GM23338 (cell line): ENCODE data around the gene DUOX1. TPM values are rescaled to one million over a fixed set of nuclear protein-coding genes. Genes with fewer than 3 reads are reported as not detected.
"Not testable (repeated sequence)": the region's sequence is repeated elsewhere in the genome, so short reads cannot be mapped to it uniquely, and the experiment has no call there.

Source experiments
- ATAC-seq: fragments of 200-7000 bp; cut with Tn5 transposase; 3 replicates; pipeline ENCODE4 v1.9.1; 2020
- DNase-seq: peaks from one replicate; pipeline ENCODE4 v3.0.0-alpha.2; 2015; ENCODE audit warnings: low spot score
- H2AFZ ChIP-seq: fragments of 200-600 bp; sonication (generic); 2 replicates; pipeline ENCODE4 v1.8.0; 2016; ENCODE audit warnings: antibody characterized with exemption, mild to moderate bottlenecking, moderate library complexity
- H3F3A ChIP-seq: fragments of 200-600 bp; sonication (generic); replicated peaks from 2 replicates; pipeline ENCODE4 v1.8.0; 2017; ENCODE audit warnings: antibody characterized with exemption, mixed run types, low read depth
- H3K27ac ChIP-seq: fragments of 200-600 bp; sonication (generic); 2 replicates; pipeline ENCODE4 v1.6.1; 2016; ENCODE audit warnings: low read depth
- H3K27me3 ChIP-seq: fragments of 200-600 bp; sonication (generic); 2 replicates; pipeline ENCODE4 v1.8.0; 2016; ENCODE audit warnings: mild to moderate bottlenecking, mixed run types, moderate library complexity; ENCODE audit not compliant: insufficient read depth
- H3K36me3 ChIP-seq: fragments of 200-600 bp; sonication (generic); 2 replicates; pipeline ENCODE4 v1.8.0; 2016; ENCODE audit warnings: mild to moderate bottlenecking; ENCODE audit not compliant: insufficient read depth
- H3K4me1 ChIP-seq: fragments of 200-600 bp; sonication (generic); 2 replicates; pipeline ENCODE4 v1.8.0; 2016; ENCODE audit warnings: mild to moderate bottlenecking, moderate library complexity; ENCODE audit not compliant: insufficient read depth
- H3K4me2 ChIP-seq: fragments of 200-600 bp; sonication (generic); 2 replicates; pipeline ENCODE4 v1.7.1; 2017; ENCODE audit warnings: mixed run types
- H3K4me3 ChIP-seq: fragments of 200-600 bp; sonication (generic); 2 replicates; pipeline ENCODE4 v1.6.1; 2016; ENCODE audit warnings: mixed run types
- H3K79me2 ChIP-seq: fragments of 200-600 bp; sonication (generic); replicated peaks from 2 replicates; pipeline ENCODE4 v1.8.0; 2017; ENCODE audit warnings: mild to moderate bottlenecking; ENCODE audit not compliant: insufficient read depth
- H3K9me2 ChIP-seq: fragments of 200-600 bp; sonication (generic); 2 replicates; pipeline ENCODE4 v1.8.0; 2017; ENCODE audit not compliant: insufficient read depth
- H4K20me1 ChIP-seq: fragments of 200-600 bp; sonication (generic); replicated peaks from 2 replicates; pipeline ENCODE4 v1.8.0; 2017; ENCODE audit warnings: mild to moderate bottlenecking; ENCODE audit not compliant: insufficient read depth
- H3K27ac Mint-ChIP-seq: 2 replicates; pipeline ENCODE4 v1.8.0; 2020; ENCODE audit warnings: inconsistent platforms, mild to moderate bottlenecking, moderate library complexity, mixed read lengths
- H3K27me3 Mint-ChIP-seq: 3 replicates; pipeline ENCODE4 v1.8.0; 2022; ENCODE audit warnings: low read depth, mild to moderate bottlenecking, moderate library complexity, mixed read lengths, inconsistent platforms; ENCODE audit not compliant: insufficient read depth, poor library complexity
- H3K36me3 Mint-ChIP-seq: 3 replicates; pipeline ENCODE4 v1.8.0; 2021; ENCODE audit warnings: low read depth, mild to moderate bottlenecking, inconsistent platforms, moderate library complexity, mixed read lengths
- H3K4me1 Mint-ChIP-seq: 3 replicates; pipeline ENCODE4 v1.8.0; 2020; ENCODE audit warnings: mild to moderate bottlenecking, inconsistent platforms, mixed read lengths
- H3K4me3 Mint-ChIP-seq: 3 replicates; pipeline ENCODE4 v1.8.0; 2021; ENCODE audit warnings: moderate library complexity, mild to moderate bottlenecking, inconsistent platforms, mixed read lengths
- H3K9me3 Mint-ChIP-seq: 3 replicates; pipeline ENCODE4 v1.8.0; 2020; ENCODE audit warnings: moderate library complexity, mild to moderate bottlenecking, inconsistent platforms, mixed read lengths
- EZH2 ChIP-seq: fragments of 200-600 bp; sonication (generic); IDR thresholded peaks from one replicate; pipeline ENCODE4 v1.8.0; 2017; ENCODE audit warnings: antibody characterized with exemption, mild to moderate bottlenecking, low read depth; ENCODE audit not compliant: unreplicated experiment
- polyA plus RNA-seq: library from polyadenylated mRNA; unstranded; fragments of >200 nt; fragmentation: Nextera tagmentation; extraction: Ambion mirVana; gene quantifications from 2 replicates; pipeline ENCODE4 v1.2.1, GENCODE V29; 2016
- total RNA-seq: library from RNA; depleted of rRNA; stranded (reverse); fragments of >200 nt; shearing (Covaris generic); gene quantifications from 2 replicates; pipeline ENCODE4 v1.2.3, GENCODE V29; 2014
- TF ChIP-seq, protein P1 (sequence below): fragments of 250-450 bp; sonication (Bioruptor Pico); IDR thresholded peaks from 2 replicates; pipeline ENCODE4 v1.5.0; 2020; ENCODE audit warnings: mild to moderate bottlenecking, moderate library complexity
- TF ChIP-seq, protein P2 (sequence below), 2 experiments: fragments of 200-600 bp in 1 of 2; sonication (generic) in 1 of 2; conservative IDR thresholded peaks; 2 replicates each; pipeline versions ENCODE4 v1.5.1 to v1.6.1; 2016 to 2017; ENCODE audit warnings: antibody characterized with exemption in 2 of 2, low read depth in 2 of 2, mild to moderate bottlenecking in 2 of 2, moderate library complexity in 1 of 2

DUOX1 gene
- total and polyA plus RNA-seq, 2 experiments from 2014 or later, result 0.69 to 0.73 TPM

DNA sequence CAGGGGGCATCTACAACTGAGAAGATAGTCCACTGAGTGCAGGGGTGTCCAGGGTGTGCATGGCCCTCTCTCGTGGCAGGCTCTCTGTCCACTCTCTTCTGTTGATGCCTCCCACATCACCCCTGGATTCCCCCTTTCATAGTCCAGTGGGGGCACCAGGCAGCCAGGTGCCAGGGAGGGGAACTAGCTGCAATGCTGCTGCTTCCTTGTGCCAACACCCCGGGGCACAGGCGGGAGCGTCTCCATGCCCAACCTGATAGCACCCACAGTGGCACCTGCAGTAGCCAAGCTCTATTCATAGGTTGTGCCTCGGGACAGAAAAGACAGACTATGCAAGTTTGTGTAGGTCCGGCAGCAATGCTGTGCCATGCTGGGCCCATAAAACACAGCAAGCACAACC, 27.6 kb upstream of the DUOX1 start (continued):
- TF ChIP-seq, protein P1, sequence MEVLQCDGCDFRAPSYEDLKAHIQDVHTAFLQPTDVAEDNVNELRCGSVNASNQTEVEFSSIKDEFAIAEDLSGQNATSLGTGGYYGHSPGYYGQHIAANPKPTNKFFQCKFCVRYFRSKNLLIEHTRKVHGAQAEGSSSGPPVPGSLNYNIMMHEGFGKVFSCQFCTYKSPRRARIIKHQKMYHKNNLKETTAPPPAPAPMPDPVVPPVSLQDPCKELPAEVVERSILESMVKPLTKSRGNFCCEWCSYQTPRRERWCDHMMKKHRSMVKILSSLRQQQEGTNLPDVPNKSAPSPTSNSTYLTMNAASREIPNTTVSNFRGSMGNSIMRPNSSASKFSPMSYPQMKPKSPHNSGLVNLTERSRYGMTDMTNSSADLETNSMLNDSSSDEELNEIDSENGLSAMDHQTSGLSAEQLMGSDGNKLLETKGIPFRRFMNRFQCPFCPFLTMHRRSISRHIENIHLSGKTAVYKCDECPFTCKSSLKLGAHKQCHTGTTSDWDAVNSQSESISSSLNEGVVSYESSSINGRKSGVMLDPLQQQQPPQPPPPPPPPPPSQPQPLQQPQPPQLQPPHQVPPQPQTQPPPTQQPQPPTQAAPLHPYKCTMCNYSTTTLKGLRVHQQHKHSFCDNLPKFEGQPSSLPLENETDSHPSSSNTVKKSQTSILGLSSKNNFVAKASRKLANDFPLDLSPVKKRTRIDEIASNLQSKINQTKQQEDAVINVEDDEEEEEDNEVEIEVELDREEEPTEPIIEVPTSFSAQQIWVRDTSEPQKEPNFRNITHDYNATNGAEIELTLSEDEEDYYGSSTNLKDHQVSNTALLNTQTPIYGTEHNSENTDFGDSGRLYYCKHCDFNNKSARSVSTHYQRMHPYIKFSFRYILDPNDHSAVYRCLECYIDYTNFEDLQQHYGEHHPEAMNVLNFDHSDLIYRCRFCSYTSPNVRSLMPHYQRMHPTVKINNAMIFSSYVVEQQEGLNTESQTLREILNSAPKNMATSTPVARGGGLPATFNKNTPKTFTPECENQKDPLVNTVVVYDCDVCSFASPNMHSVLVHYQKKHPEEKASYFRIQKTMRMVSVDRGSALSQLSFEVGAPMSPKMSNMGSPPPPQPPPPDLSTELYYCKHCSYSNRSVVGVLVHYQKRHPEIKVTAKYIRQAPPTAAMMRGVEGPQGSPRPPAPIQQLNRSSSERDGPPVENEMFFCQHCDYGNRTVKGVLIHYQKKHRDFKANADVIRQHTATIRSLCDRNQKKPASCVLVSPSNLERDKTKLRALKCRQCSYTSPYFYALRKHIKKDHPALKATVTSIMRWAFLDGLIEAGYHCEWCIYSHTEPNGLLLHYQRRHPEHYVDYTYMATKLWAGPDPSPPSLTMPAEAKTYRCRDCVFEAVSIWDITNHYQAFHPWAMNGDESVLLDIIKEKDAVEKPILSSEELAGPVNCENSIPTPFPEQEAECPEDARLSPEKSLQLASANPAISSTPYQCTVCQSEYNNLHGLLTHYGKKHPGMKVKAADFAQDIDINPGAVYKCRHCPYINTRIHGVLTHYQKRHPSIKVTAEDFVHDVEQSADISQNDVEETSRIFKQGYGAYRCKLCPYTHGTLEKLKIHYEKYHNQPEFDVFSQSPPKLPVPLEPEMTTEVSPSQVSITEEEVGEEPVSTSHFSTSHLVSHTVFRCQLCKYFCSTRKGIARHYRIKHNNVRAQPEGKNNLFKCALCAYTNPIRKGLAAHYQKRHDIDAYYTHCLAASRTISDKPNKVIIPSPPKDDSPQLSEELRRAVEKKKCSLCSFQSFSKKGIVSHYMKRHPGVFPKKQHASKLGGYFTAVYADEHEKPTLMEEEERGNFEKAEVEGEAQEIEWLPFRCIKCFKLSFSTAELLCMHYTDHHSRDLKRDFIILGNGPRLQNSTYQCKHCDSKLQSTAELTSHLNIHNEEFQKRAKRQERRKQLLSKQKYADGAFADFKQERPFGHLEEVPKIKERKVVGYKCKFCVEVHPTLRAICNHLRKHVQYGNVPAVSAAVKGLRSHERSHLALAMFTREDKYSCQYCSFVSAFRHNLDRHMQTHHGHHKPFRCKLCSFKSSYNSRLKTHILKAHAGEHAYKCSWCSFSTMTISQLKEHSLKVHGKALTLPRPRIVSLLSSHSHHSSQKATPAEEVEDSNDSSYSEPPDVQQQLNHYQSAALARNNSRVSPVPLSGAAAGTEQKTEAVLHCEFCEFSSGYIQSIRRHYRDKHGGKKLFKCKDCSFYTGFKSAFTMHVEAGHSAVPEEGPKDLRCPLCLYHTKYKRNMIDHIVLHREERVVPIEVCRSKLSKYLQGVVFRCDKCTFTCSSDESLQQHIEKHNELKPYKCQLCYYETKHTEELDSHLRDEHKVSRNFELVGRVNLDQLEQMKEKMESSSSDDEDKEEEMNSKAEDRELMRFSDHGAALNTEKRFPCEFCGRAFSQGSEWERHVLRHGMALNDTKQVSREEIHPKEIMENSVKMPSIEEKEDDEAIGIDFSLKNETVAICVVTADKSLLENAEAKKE (CRISPR knock-in tag), result no peak
- no peak for TF ChIP-seq EZH2
- TF ChIP-seq, protein P2, sequence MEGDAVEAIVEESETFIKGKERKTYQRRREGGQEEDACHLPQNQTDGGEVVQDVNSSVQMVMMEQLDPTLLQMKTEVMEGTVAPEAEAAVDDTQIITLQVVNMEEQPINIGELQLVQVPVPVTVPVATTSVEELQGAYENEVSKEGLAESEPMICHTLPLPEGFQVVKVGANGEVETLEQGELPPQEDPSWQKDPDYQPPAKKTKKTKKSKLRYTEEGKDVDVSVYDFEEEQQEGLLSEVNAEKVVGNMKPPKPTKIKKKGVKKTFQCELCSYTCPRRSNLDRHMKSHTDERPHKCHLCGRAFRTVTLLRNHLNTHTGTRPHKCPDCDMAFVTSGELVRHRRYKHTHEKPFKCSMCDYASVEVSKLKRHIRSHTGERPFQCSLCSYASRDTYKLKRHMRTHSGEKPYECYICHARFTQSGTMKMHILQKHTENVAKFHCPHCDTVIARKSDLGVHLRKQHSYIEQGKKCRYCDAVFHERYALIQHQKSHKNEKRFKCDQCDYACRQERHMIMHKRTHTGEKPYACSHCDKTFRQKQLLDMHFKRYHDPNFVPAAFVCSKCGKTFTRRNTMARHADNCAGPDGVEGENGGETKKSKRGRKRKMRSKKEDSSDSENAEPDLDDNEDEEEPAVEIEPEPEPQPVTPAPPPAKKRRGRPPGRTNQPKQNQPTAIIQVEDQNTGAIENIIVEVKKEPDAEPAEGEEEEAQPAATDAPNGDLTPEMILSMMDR (conservative IDR thresholded peaks at IDR 0.05; ENCODE audit: low read depth in 2 of 2), result no peak

DNA sequence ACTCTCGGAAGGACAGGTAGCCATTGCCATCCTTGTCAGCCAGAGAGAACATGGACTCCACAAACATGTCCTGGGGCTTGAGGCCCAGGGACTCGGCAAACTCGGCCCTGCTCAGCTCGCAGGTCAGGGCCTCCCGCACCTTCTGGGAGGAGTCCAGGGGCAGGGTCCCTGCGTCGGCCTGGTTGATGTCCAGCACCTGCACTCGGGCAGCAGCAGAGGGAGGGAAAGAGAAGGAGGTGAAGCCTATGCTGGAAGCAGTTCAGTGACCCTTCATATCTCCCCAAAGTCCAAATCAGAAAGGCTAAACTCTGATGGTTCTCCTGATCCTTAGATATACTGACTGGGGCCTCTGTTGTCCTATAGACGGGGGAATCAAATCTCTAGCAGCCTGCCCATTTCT, 25.6 kb upstream of the DUOX1 start:
- peaks cover 15% of the 10 kb centered on the region for H3K4me1 ChIP-seq
- H2AFZ ChIP-seq, H3K36me3 ChIP-seq, H3K36me3 Mint-ChIP-seq, H3K4me3 Mint-ChIP-seq, H3K9me2 ChIP-seq, H3K79me2 ChIP-seq, ATAC-seq, H3K27ac ChIP-seq, H3K9me3 Mint-ChIP-seq, H3K4me3 ChIP-seq, DNase-seq, H4K20me1 ChIP-seq, H3K27ac Mint-ChIP-seq, H3K4me2 ChIP-seq, H3F3A ChIP-seq: not testable (repeated sequence)
- Mint-ChIP-seq H3K4me1 (peaks cover 18% of the 10 kb centered on the region), H3K27me3 (peaks cover 14% of the 10 kb centered on the region)
- H3K27me3 ChIP-seq, result peaks cover 11% of the 10 kb centered on the region
